A172 (cell line): ENCODE data around the gene MKRN2OS. TPM values are rescaled to one million over a fixed set of nuclear protein-coding genes. Genes with fewer than 3 reads are reported as not detected.
A peak's percentile ranks its signal among the peaks of the same experiment; 100 is the strongest.

Experiments used
- DNase-seq: peaks from one replicate; pipeline ENCODE4 v3.0.0-alpha.2; 2015; ENCODE audit warnings: low spot score
- total RNA-seq: library from RNA; depleted of rRNA; stranded (reverse); fragments of >200 nt; shearing (Covaris generic); gene quantifications from 2 replicates; pipeline ENCODE4 v1.2.3, GENCODE V29; 2014; rRNA removed

Gene MKRN2OS, protein sequence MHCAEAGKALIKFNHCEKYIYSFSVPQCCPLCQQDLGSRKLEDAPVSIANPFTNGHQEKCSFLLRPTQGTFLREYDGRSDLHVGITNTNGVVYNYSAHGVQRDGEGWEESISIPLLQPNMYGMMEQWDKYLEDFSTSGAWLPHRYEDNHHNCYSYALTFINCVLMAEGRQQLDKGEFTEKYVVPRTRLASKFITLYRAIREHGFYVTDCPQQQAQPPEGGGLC
- not detected in 2 replicates for total RNA-seq

DNA sequence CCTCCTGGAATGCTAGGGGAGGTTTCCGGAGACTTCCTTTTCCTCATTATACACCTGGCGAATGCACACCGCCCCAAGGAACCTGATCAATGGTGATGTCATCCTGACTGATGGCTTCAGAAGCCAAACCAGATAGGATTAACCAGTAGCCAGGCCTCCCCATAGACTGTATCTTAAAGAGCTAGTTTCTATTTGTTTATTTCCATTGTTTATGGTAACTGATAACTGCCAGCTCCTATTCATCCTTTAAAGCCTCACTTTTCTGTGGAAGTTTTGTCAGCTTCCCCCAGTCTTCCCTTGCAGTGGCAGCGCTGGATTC, at the start of gene MKRN2OS:
Gene MKRN2OS, minus strand, starts transcription at position 27 of the 319 bp plus-strand sequence. CDS start 35 bp downstream, outside the sequence.
- no peak for DNase-seq

DNA sequence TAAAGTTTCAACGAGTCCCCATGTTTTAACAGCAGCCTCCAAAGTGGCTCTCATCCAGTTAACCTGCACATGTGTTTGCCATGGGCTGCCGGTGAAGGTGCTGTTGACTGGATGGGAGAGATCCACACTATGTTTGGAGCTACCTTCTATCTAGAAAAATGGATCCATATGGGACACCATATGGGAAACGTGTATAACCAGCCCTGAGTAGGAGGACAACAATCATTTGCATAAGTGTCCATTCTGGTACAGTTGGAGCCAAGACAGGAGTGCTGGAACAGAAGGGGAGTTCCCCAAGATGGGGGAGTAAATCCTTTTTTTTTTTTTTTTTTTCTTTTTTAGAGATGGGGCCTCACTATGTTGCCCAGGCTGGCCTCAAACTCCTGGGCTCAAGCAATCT, 48.2 kb upstream of the MKRN2OS start:
- no peak for DNase-seq

DNA sequence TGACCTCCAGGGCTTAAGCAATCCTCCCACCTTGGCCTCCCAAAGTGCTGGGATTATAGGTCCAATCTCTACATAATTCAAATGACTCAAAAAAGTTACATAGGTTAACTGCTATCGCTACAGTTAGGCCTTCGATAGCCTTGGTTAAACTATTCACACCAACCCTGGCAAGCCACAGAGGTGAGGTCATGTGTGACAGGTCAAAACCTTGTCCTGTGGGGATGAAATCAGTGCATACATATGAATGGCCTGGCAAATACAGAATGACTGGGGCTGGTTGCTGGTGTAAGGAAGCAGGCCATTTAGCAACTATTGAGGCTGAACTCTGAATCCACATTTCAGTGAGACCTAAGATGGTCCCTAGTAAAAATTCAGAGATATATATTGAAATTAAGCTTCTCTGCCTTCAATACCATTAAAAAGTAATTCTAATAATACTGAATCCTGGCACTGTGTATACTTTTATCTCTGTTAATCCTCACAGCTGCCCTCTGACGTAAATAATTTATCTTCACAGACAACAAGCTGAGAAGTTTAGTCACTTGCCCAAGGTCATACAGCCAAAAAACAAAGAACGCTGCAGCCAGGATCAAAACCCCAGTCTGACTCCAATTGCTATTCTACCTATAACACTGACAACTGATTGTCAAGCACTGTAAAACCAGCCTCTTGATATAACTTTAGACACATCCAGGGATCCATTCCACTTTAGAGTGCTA, 46.9 kb upstream of the MKRN2OS start:
- no peak for DNase-seq

DNA sequence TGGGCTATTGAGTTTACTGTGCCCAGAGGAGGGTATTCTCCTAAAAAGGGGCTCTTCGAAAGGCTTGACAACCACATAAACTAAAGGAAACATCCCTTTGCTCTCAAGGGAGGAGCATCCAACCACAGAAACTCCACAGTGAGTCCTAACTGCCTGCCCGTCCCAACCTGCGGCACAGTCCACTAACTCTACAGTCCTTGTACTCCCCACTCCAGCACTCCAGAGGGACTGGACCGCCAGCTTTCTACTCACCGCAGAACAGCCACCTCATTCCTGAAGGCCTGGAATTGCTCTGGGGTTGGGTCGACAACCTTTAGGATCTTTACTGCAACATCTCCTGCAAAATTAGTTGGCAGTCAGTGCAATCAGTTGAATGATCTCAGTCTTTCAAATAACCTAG, 46.2 kb upstream of the MKRN2OS start:
- no peak for DNase-seq

DNA sequence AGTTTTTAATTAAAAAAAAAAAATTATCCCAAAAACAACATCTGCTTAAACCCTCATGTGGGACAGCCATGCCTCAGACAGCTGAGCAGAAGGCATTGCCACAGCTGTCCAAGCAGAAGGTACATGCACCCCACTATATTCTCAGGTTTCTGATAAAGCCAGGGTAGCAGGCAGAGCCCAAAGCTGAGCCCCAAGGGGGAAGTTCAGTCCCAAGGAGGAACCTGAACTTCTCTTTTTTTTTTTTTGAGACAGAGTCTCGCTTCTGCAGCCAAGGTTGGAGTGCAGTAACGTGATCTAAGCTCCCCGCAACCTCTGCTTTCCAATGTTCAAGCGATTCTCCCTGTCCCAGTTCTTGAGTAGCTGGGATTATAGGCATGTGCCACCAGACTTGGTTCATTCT, 44.8 kb upstream of the MKRN2OS start:
- no peak for DNase-seq

DNA sequence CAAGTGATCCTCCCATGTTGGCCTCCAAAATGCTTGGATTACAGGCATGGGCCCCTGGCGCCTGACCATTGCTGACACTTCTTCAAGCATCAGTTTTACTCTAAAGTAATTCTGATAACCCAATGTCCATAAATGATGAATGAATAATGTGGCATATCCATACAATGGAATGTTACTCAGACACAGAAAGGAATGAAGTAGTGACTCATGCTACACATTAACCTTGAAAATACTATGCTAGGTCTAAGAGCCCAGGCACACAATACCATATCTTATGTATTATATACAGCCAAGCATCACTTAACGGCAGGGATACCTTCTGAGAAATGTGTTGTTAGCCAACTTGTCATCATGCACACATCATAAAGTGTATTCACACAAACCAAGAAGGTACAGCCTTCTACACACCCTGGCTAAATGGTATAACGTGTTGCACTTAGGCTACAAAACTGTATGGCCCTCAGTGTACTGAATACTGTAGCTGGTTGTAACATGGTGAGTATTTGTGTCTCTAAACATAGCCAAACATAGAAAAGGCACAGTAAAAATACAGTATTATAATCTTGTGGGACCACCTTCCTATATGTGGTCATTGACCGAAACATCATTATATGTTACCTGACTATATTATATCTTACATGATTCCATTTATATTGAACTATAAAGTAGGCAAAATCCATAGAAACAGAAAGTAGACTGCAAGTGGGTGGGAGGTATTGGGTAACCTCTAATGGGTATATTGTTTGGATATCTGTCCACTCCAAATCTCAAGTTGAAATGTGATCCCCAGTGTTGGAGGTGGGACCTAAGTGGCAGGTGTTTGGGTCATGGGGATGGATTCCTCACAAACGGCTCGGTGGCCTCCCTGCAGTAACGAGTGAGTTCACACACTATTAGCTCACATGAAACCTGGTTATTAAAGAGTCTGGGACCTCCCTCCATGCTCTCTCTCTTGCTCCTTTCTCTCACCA, 43.0 kb upstream of the MKRN2OS start:
- DNase-seq = no peak

DNA sequence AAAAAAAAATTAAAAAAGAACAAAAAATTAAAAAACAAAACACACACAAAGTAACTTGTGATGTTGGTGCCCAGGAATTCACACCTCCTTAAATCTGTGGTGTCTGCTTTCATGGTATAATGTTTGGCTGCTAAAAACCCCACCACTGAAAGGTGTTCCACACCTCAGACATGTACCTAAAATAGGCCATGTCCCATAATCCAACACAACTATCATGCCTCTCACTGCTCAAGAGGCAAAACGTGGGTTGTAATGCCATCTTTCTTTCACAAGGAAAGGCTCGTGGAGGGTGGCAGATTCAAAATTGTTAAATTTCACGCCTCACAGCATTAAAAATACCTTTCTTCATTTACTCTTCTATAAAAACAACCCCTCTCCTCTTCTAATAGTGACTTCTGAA, 41.1 kb upstream of the MKRN2OS start:
- DNase-seq = no peak

DNA sequence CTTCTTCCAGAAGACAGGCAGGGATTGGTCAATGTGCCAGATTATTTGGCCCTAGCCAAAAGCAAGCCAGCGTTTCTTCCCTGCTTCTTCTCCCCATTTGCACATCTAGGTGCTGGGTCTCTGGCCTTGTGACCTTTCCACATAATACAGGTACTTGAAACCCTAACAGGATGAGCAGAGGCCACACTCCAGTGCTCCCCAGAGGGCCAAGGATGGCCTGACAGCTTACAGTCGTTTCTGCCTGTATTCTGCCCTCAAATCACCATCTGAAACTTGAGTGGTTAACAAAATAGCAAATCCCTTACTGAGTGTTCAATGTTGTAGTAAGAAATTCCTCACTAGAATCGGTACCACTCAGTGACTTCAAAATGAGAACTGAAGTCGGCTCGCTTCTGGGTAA, 40.7 kb upstream of the MKRN2OS start:
- no peak for DNase-seq

DNA sequence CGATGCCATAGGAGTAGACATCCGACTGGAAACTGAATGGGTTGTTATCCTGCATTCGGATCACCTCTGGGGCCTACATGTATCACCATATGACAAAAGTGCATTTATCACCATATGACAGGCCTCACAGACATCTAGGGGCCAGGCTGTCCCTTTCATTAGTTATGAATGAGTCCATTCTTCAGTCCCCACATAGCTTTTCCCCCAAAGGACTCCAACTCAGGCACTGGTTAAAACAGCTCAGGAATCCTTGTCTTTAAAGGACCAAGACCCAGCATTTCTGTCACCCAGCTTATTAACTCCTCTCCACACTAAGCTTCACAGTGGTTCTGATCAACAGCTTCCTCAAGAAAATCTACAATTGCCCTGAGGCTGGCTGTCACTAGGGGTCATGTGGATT, 39.9 kb upstream of the MKRN2OS start:
- no peak for DNase-seq

DNA sequence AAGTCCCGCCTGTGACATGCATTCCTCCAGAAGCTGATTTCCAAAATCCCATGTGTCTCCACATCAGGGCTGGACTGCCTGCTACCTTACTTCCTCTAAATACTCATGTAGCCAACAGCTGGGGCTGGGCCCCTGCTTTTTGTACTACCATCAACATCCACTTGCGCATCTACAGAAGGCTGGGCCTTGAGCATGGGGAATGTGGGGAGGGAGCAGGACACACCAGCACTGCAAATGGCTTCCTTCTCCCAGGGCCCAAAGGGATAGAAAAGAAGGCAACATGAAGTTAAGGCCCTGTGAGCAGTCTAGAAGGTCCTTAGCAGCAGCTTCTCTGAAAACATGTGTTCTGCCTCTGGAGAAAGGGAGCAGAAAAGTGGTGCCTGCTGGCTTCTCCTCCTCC, 38.8 kb upstream of the MKRN2OS start:
- no peak for DNase-seq

DNA sequence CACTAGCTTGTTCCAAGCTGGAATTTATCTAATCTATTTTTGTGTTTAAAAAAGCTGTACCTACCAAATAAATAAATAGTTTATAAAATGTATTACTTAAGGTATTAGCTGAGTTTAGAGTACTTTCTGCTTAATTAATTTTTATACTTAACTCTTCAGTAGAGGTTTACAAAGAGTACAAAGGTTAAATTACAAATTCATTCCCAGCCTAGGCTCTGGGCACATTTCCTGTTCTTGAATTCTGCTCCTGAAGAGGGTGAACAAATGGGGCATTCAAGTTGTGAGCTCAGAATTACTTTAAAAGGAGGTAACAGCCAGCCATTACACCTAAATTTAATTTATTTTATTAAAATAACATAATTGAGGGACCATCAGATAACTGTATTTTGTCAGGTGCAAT, 38.0 kb upstream of the MKRN2OS start:
- no peak for DNase-seq

DNA sequence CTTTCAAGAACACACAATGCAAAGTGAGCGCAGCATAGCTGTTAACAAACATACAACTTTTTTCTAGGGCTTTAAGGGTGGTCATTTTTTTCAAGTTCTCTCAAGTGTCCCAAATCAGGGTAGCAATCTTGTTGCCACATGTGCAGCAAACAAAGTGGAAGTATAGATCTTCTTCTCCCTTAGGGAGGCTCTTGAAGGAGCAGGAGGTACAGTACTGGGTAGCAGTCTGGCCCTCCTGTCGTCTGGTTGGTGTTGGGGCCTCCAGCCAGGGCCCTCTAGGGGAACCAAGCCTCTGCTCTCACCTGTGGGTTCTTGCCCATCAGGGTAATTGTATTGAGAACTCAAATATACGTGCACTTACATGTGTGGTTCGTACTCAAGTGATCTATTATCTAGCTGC, 37.4 kb upstream of the MKRN2OS start:
- no peak for DNase-seq

DNA sequence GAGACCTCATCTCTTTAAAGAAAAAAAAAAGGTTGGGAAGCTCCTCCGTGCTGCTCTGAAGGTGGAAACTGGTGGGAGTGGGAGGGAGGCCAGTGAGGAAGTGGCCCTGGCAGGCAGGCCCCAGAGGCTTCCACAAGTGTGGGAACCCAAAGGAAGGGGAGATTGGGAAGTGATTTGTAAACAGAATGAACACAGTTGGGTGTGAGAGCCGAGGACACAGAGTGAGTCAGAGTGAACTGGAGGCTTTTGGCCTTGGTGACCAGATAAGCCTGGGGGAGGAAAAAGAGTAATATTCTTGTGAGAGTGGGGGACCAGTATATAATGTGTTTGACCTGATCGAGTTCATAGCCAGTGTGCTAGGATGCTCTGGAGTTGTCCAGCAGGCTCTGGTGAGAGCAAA, 34.6 kb upstream of the MKRN2OS start:
- DNase-seq = peak; percentile 26

DNA sequence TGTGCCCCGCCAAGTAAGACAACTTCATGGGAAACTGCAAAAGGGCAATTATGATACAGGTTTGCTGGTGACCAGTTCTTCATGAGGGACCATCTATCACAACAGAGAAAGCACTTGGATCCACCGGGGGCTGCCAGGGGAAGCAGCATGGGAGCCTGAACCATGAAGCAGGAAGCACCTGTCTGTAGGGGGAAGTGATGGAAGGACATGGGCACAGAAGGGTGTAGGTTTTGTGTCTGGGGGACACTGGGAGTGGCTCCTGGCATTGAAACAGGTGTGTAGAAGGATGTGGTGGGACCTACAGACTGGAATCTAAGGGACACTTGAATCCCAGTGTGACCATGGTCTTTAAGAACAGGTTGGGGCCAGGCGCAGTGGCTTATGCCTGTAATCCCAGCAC, 34.2 kb upstream of the MKRN2OS start:
- DNase-seq = no peak

DNA sequence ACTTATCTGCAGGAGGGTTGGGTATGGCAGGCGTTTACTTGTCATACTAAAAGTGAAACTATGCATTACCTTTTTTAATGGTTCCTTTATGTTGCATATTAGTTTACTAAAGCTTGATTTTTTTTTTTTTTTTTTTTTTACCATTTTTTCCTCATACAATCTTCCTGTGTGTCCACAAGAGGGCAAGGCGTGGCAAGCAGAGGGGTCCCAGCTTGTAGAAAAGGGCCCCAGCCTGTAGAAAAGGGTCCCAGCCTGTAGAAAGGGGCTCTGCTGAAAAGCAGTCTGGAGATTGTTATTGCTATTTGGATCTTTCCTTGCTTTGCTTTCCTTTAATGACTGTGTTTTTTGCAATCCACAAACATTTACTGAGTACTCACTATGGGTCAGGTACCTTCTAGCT, 33.4 kb upstream of the MKRN2OS start:
- DNase-seq = no peak

DNA sequence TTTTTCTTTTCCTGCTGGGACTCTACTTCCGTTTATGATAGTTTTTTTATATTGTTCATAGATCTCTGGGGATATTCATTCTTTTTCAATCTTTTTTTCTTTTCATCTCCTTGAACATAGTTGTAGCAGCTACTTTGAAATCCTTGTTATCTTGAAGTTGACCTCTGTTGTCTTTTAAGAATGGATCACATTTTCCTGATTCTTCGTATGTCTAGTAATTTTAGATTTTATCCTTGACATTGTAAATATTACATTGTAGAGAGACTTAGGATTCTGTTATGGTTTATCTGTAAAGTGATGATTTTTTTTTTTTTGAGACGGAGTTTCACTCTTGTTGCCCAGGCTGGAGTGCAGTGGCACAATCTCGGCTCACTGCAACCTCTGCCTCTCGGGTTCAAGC, 32.1 kb upstream of the MKRN2OS start:
- no peak for DNase-seq

DNA sequence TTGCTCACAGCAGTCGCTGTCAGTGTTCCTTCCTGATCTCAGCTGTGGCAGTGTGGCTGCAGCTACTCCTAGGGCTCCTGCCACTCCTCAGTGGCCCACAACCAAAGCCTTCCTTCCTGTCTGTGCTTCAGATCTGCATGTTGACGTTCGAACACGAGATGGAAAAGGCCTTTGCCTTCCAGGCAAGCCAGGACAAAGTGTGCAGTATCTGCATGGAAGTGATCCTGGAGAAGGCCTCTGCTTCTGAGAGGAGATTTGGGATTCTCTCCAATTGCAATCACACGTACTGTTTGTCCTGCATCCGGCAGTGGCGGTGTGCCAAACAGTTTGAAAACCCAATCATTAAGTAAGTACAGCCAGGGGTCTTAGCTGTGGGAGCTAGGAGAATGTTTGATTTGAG, 29.4 kb upstream of the MKRN2OS start:
- DNase-seq = no peak

DNA sequence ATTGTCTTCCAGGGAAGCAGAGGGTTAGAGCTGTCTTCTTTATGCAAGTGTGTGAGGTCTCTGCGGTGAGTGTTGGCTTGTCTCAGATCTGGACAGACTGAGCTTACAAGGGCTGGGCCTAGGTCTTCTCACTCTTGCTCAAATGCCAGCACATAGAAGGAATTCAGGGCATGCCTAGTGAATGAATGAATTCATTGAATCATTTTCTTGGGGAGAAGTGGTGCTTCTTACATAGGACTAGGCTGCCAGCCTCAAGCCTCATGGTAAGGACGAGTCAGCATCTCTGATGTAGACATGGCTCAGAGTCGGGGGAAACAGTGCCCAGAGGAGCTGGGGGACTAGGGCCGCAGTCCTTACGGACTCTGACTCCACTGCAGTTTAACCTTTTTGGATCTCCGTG, 28.8 kb upstream of the MKRN2OS start:
- DNase-seq = no peak

DNA sequence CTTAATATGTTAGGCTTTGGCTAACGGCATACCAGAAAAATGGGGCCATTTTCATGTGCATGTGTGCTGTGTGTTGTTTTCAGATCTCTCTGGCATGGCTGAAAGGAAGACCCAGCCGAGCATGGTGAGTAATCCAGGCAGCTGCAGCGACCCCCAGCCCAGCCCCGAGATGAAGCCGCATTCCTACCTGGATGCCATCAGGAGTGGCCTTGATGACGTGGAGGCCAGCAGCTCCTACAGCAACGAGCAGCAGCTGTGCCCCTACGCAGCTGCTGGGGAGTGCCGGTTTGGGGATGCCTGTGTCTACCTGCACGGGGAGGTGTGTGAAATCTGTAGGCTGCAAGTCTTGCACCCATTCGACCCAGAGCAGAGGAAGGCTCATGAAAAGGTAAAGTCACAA, 26.7 kb upstream of the MKRN2OS start:
- no peak for DNase-seq

DNA sequence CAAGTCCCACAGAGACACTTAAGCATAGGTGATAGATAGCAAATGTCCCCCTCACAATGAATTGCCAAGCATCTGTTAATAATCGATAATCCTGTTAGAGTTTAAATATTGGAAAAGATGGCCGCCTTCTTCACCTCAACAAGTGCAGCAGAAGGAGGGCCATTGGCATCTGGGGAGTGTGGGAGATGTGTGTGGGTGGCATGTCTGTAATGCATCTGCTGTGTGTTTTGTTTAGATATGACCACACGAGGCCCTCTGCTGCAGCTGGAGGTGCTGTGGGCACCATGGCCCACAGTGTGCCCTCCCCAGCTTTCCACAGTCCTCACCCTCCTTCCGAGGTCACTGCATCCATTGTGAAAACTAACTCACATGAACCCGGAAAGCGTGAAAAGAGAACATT, 24.5 kb upstream of the MKRN2OS start:
- DNase-seq = no peak

DNA sequence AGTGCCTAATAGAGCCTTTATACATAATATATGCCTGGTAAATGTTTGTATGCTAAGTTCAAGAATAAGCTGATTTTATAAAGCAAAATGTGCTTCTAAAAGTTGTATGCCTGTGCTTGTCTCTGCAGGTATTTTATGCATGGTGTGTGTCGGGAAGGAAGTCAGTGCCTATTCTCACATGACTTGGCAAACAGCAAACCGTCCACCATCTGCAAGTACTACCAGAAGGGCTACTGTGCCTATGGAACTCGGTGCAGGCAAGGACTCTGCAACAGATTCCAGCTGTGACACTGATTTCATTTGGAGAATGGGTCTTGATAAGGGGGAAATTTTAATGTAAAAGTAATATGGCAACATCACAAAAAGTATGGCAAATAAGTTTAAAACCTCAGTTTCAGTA, 23.4 kb upstream of the MKRN2OS start:
- DNase-seq = no peak

DNA sequence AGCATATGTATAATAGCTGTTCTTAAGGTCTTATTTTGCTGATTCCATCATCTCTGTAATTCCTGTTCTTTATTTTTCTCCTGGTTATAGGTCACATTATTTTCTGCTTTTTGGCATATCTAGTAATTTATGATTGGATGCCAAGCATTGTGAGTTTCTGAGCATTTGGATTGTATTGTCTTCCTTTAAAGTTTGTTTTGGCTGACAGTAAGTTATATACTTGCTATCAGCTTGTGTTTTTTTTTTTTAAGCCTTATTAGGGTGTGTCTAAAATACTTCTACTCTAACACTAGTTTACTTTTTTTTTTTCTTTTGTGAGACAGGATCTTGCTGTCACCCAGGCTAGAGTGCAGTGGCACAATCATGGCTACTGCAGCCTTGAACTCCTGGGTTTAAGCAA, 21.7 kb upstream of the MKRN2OS start:
- DNase-seq = no peak

DNA sequence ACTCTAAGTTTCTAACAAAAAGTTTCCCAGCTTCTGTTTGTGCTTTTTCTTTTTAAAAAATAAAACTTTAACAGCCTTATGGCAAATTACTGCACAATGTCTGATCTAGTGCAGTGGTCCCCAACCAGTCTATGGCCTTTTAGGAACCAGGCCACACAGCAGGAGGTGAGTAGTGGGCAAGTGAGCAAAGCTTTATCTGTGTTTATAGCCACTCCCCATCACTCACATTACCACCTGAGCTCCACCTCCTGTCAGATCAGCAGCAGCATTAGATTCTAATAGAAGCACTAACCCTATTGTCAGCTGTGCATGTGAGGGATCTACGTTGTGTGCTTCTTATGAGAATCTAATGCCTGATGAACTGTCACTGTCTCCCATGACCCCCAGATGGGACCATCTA, 17.2 kb upstream of the MKRN2OS start:
- DNase-seq = no peak
